ENCODE data around the gene FASLG.

Gene FASLG

DNA sequence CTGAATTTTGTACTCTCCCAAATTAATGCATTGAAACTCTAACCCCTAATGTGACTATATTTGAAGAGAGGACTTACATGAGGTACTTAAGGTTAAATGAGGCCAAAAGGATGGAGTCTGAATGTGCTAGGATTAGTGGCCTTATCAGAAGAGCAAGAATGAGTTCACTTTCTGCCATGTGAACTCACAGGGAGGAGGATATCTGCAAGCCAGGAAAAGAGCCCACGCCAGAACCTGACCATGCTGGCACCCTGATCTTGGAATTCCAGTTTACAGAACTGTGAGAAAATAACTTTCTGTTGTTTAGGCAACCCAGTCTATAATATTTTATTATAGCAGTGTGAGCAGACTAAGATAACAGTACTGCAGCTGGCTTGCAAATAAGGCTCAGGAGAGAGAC, 12.2 kb upstream of the FASLG start:
- no peak for DNase-seq (ENCODE audit: low read depth)

DNA sequence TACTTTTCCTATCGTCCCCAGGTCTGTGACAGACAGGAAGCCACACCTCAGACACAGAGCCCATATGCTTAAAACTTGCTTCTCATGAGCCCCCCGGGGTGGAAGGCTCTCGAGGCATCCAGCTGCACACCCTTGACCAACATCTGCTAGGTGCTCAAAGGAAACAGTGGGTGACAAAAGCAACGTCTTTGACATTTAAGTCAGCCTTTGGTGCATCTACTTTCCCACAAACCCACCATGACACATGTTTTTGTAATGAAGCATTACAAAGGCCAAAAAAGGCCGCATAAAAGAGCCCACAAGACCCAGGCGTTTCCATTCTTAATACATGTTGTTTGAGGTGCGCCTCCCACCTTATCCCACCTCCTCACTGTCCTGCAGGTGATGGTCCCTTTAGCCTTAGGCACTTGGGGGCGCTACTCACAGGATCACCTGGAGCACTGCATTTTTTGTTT, 11.8 kb upstream of the FASLG start:
- no peak for DNase-seq (ENCODE audit: low read depth)

DNA sequence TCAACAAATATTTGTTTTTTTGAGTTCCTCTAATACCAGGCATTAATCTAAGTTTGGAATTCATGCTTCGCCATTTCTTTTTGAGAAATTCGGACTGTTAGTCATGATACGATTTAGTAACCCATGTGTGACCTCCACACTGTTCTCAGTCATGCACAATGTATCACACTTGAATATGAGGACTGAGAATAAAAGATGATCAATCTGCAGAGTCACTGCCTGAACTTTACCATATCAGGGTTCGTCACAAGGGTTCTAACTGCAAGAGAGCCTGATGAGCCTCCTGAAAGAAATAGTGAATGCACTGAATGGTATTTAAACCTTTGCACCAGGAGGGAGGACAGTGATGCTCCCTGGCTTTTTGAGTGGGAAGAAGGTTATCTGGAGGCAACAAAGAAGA, 10.9 kb upstream of the FASLG start:
- DNase-seq (ENCODE audit: low read depth) = no peak

DNA sequence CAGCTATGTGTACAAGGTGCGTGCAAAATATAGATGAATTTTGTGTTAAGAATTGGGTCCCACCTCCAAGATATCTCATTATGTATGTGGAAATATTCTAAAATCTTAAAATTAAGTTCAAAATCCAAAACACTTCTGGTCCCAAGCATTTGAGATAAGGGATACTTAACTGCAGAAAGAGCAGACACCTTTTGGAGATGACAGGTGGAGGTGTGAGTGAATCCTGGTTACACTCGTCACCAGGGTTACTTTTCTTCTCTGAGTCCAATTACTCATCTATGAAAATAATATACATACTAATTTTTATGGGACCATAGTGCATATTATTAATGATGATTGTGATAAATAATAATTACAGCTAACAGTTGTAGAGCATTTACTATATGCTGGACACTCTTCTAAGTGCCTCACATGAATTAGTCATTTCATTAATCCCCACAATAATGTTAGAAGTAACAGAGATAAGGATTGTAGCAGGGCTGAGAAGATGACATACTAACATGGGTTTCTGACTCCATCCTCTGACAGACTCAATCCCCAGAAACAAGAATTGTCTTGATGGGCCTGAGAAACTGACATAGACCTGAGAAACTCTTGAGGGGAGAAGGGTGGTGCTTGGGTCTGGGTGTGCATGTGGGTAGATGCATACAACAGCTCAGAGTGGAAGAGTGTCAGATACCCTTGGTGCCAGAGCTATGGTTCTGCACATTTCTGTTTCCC, 8.3 kb upstream of the FASLG start:
- DNase-seq (ENCODE audit: low read depth) = no peak

DNA sequence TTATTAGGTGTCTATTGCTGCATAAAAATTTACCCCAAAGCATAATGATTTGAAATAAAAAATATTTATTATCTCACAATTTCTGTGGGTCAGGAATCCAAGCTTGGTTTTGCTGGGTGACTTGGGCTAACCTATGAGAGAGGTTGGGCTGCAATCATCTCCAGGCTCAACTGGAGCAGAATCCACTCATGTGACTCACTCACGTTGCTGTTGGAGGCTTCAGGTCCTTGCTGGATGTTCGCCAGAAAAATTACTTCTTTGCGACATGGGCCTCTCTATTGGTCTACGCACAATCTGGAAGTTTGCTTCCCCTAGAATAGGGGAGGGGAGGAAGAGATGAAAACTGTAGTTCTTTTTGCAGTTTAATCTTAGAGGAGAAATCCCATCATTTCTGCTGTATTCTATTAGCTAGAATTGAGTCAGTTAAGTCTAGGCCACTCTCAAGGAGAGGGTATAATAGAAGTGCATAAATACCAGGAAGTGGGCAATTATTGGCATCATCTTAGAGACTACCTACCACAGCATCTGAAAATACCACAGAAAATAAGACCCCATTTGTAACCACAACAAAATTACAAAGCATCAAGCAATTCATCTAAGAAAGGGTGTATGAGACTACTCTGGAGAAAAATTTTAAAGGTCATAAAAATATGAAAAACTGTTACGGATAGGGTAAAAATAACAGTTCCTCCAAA, 5.7 kb upstream of the FASLG start:
- no peak for DNase-seq (ENCODE audit: low read depth)

DNA sequence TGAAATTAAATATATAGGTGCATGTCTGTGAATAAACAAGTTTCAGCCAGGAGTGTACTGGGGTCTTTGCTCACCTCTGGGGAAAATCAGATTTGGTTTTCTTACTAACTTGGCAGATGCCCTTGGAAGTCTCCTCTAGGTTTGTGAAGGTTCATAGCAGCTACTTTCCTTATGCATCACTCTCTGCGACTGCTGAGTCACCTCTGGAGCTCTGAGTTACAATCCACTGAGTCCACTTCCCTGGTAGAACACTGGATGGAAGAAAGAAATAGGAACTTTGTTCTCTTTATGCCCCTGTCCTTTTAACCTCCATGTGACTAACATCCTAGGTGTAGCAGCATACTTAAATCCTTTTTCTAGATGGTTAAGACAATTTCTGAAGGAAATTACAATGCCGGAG, 4.4 kb upstream of the FASLG start:
- DNase-seq (ENCODE audit: low read depth) = no peak

DNA sequence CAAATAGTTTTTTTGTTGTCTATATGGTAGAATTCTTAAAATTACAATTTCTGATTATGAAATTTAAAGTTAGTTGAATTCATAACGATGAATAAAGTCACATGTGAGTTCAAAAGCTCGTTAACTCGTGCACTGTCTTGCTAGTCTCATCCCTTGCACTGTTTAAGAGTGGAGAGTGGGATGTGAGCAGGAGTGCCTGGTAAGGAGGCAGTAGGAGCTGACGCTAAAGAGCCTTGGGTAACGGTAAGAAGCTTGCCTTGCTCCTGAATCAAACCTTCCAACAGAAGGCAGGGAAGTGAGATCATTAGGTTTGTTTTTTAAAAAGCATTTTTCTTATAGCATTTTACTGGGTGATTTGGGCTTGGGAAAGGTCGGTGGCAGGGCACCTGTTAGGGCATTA, 2.3 kb upstream of the FASLG start:
- DNase-seq (ENCODE audit: low read depth) = no peak

DNA sequence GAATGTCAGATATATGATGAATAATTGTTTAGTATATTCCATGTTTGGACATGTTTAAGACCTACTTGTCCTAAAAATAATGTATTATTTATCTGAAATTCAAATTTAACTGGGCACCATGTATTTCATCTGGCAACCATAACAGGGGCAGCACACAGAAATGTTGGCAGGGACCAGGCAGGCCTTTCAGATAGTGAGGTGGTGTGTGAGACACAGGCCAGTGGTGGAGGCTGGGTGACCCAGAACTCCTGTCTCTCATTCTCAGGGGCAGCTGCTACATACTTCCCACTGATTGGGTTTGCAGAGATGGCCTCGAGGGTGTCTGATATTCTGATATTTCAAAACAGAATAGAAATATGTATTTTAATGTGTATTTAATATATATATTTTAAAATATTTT, 1.3 kb upstream of the FASLG start:
- no peak for DNase-seq (ENCODE audit: low read depth)

DNA sequence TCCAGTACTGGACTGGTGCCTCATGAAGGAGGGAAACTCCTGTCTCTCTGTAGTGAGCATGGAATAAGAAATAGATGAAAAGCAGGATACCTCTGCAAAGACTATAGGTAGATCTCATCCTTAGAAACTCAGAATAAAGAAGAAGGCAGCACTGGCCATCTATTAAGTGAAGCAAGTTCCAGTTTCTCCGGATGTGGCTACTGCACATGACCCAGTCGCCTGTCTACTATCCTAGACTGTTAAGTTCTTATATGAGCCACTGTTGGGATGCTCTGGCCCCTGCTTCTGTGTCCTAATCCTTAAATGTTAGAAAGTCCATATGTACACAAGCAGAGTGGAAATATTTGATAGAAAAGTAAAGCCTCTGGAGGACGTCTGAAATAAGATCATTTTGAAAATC, 2.2 kb downstream of the FASLG start:
- DNase-seq (ENCODE audit: low read depth) = no peak

DNA sequence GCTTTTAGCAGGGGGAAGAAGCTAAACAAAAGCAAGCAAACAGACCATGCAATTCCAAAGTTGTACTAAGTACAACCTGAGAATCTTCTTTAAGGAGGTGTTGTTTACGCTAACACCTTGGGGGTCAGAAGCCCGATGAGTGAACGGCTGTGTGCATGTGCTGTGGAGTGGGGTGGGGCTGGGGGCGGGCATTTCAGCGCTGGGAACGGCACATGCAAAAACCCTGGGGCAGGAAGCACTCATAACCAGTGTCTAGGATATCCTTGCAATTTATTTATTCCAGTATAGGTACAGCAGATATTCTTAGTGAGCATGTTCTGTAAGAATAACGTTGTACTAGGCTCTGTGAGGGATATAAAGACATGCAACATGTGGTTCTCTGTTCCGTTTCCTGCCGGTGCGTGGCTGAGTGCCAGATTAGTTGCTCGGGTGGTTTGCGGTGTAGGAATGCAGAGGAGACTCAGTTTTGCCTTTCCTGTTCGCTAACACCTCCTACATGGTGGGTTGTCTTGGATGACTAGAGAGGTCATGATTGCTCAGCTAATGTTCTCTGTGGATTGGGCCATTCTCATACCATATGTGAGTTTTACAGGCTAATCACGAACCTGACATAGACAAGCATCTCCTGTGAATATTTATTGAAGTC, 3.7 kb downstream of the FASLG start:
- DNase-seq (ENCODE audit: low read depth) = no peak

DNA sequence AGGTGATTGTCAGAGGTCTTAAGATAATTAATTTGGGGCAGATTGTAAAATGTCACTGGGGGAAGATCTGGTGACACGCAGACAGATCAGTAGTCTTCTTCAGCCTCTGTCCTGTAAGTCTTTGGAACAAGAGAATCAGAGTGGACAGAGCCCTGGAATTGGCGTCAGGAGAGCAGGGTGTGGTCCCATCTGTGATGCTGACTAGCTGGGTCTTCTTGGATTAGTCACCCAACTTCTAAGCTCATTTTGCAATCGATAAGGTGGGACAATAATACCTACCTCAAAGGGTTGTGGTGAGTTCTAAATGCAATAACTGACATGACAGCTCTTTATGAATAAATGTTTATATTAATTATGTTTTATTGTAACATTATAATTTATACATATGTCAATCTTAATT, 4.8 kb downstream of the FASLG start:
- no peak for DNase-seq (ENCODE audit: low read depth)

DNA sequence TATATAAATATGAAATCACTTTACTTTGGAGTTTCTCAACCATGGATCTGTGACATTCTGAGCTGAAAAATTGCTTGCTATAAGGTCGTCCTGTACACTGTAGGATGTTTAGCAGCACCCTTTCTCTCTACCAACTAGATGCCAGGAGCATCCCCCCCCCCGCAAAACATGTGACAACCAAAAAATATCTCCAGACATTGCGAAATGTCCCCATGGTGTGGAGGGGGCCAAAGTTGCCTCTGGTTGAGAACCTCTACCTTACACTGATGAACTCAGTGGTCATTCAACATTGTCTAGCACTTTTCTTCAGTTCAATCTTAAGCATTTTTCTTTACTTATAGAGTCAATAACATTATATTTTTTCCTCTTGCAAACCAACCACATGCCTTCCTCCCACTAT, 9.2 kb downstream of the FASLG start:
- no peak for DNase-seq (ENCODE audit: low read depth)

DNA sequence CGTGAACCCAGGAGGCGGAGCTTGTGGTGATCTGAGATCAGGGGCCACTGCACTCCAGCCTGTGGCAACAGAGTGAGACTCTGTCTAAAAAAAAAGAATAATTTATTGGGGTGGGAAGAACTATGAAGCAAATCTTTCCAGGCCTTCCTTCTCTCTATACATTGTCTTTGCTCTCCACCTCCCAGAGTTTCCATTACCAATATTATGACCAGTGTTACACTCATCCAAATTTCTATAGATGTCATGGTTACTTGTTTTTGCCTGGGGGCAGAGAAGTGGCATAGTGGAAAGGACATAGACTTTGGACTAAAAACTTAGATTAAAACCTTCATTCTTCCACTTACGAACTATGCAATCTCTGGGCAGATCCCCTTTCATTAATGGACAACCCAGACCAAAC, 10.1 kb downstream of the FASLG start:
- no peak for DNase-seq (ENCODE audit: low read depth)

DNA sequence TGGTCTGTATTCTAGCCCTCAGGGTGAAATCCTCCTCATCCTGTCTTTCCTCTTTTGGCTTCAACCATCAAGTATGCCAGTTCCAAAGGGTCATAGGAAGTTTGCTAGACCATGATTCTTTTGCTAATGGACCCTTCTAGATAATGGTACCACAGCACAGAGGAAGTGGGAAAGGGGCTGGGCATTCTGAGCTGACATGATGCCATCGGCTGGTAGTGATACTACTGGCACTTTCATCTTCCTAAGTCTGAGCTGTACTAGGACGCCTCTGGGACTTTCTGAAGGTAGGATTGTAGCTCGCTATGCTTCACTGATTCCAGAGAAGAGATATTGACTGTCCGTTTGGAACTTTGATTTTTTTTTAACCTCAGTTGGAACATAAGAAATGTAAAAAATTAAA, 11.4 kb downstream of the FASLG start:
- no peak for DNase-seq (ENCODE audit: low read depth)

DNA sequence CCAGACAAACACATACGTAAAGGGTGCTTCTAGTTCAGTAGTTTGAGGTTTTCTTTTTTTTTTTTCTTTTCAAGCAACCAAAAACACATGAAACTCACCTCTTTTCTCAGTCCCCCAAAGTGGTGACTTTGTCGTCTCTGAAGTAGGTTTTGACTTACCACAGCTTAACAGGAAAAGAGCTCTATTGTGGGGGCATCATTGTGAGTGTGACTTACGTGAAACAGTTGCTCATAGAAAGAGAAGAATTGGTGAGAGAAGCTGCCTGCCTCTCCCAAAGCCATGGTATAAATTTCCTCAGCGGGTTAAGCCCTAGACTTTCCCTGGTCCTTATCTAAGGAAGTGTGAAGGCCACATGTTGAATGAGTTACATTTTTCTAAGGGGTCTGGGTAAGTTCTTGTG, 11.9 kb downstream of the FASLG start:
- no peak for DNase-seq (ENCODE audit: low read depth)

DNA sequence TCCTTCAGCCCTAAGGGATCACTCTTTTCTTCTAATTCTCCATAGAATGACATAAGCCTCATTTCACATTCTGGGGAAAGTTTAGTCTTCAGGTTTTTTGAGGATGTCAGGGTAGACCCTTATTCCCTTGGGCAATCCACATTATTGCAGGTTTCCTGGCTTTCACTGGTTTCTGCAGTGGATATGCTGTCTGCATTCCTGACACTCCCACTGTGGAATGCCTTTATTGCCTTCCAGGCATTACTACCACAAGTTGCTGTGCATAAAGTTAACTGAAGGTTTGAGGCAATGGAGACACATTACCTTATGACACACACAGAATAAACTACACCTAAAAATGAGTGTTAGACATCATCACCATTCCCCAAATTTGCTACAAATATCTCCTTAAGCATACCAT, 12.7 kb downstream of the FASLG start:
- DNase-seq (ENCODE audit: low read depth) = no peak

DNA sequence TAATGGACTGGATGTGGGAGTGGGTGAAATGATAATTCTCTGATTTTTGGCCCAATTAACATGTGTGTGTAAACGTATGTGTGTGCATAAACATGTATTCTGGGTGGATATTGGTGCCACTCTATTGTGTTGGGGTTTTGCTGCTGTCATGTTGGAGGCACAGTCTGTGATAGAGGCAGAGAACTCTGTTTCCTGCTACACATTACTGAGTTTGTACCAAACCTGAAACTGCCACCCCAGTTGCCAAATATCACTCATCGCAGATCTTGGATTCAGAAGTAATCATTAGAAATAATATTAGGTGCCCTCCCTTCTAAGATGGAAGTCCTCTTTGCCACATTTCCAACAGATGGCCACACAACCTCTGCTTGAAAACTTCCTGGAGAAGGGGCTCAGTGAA, 13.8 kb downstream of the FASLG start:
- DNase-seq (ENCODE audit: low read depth) = no peak

DNA sequence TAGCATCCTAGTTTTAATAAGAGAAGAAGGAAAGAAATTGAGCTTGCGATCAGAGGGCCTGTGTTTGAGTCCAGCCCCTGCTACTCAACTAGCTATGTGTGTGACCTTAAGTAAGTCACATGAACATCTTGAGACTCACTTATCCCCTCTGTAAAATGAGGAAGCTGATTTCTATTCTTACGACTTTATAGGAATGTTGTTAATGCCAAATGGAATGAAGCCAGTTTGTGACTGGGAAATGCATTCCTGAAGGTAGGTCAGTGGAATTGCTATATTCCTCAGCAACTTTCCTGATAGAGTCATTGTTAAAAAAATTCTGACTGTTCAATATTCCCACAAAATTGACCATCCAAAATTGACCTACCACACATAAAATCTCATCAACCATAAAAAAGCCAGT, 14.9 kb downstream of the FASLG start:
- no peak for DNase-seq (ENCODE audit: low read depth)

DNA sequence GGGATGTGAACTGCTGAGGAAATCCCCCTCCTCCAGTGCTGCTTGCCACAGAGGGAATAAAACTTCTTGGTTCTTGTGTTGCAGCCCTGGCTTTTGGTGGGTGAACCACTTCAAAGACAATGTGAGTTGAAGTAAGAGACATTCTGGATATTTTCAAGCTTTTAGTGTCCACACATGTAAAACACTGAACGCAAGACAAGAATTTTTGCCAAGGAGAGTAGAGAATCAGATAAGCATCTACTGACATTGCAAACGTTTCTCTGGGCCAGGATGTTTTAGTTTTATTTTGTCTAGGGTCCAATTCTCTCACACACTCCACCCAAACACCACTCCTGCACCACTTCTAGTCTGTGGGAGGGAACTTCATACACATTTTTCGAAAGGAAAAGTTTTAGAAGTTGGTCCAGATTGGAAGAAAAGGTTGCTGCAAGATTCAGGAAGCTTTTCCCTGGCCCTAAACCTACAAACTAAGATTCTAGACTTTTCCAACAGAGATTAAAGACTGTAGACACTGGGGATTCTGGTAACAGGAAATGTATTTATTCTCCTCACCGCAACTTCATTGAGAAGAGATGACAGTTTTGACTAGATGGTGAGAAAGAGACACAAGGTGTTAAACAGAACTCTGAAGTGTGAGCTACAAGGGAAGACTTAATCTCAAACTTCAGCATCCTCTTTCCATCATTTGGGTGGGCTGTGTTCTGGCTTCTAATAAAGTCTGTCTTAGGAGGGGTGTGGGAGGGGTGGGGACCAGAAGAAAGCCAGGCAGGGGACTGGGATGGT, 16.1 kb downstream of the FASLG start:
- DNase-seq (ENCODE audit: low read depth) = no peak

DNA sequence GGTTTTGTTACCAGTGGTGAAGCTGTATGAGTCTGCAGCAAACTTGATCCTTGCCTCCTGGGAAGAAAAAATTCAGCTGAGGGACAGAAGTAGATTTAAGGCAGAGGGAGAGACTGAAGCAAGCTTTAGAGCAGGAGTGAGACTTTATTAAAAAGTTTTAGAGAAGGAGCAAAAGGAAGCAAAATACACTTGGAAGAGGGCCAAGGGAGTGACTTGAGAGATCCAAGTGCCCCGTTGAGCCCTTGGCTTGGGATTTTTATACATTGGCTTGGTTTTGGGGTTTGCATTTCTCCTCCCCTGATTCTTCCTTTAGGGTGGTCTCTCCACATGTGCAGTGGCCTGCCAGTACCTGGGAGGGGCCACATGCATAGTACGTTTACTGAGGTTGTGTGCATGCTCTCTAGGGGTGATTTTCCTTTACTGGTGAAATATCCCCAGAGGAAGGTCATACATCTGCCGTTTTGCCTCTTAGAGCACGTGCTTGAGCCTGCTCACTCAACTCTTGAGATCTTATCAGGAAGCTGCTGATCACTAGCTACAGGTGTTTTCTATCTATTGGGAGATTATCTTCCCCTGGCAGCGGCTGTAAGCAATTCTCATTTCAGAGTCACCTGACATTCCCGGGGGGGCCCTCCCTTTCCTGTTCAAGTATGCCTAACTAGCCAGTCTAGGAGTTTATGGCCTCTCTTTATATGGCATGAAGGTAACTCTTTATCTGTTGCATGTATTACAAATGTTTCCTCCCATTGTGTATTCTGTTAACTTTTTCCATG, 20.3 kb downstream of the FASLG start:
- DNase-seq (ENCODE audit: low read depth) = no peak

DNA sequence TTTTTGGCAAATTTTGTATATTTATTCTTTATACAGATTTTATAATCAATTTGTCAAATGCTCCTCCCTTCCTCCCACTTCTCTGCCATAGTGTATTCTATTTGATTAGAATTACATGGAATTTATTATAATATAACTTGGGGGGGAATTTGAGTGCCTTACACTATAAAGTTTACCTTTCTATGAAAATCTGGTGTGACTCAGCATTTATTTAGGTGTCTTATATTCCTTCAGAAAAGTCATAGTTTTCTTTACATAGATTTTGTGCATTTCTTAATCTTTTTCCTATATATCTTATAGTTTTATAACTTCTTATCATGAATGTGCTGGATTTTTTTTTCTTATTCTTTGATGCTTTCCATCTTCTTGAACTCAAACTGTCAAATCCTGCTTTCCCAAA, 21.3 kb downstream of the FASLG start:
- no peak for DNase-seq (ENCODE audit: low read depth)

DNA sequence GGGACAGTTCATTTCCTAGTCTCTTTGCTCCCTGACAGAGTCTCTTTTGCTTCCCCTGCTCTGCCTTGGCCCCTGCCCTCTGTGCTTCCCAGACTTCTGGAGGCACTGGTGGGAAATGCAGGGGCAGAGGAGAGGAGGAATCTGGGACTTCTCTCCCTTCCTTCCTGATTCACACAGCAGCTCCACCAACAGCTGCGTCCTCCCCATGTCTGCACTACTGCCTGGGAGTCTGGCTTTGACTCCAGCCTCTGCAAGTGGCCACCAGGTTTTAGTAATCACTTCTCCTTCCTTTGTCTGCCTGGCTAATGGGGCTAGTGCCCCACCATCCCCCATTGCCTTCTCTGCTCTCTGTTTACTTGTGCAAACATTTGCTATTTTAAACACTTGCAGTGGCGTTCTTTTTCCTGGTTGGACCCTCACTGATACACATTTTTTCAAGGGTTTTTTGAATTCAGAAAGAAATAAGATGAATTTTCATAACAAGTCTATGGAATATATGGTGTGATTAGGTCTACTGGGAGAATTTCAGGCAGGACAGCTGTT, 21.9 kb downstream of the FASLG start:
- DNase-seq (ENCODE audit: low read depth) = no peak

Measured in HS-27A (cell line).